ENCODE measurements around the gene STRA6.

STRA6 gene

DNA sequence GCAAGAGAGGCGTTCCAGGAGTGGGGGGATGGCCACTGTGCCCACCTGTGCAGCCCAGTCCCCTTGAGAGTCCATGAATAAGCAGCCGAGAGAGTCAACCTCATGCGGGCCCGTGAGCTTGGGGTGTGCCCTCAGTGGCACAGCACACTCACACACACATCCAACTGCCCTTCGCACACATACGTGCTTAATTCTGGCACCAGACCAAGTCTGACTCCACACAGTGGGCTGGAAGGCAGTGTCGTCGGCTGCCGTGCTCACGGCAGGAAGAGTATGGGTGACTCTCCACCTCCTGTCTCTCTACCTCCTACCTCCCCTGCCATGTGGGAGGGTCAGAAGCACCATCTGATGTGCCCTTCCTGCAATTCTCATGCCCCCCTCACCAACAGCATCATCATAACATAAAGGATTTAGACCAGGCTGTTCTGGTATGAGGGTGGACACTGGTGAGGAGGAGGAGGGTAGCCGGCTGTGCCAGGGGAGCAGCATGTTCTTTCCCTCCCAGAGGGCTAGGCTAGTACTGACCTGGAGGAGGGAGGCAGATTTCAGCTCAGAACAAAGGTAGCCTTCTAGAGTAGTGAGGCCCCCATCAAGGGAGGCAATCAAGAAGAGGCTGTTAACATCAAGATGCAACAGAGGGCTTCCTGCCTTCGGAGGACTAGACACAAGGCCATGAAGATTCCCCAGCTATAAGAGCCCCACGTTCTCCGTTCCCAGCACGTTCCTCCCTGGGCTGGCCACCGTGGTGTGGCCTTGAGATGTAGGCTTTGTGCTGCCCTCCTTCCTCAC is 5.3 kb upstream of the STRA6 start:
- no peak for DNase-seq

DNA sequence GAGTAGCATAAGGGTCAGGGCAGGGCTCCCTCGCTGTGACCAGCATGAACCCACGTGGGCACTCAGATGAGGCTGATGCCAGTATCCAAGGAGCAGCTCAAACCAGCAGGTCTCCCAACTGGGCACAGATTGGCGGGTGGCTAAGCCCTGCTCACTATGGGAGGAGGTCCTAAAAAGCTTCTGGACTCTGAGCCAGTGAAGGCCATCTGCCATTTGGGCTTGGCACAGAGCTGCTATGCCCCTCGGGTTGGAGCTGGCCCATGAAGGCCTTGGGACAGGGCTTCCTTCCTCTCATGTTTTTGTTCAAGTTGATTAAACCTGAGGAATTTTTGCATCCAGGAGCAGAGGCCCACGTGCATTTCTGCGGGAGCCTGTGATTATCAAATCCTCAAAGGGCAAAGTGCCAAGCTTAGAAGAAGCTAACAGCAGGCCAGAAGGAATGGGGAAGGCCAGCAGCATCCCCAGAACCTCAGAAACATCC is 4.3 kb upstream of the STRA6 start:
- no peak for DNase-seq

DNA sequence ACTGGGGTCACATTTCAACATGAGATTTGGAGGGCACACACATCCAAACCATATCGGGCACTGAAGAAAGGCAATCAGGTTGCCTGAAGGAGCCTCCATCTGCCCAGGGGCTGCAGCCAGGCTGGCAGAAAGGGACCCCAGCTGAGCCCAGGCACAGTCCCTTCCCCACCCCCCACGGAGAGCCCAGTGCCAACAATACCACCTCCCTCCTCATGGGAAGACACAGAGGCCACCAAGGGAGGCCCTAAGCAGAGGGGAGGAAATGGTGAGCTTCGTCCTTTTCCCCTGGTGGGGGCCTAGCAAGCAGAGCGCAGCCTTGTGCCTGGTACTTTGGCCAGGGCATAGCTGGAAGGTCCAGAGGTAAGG is 3.0 kb upstream of the STRA6 start:
- DNase-seq: no peak

DNA sequence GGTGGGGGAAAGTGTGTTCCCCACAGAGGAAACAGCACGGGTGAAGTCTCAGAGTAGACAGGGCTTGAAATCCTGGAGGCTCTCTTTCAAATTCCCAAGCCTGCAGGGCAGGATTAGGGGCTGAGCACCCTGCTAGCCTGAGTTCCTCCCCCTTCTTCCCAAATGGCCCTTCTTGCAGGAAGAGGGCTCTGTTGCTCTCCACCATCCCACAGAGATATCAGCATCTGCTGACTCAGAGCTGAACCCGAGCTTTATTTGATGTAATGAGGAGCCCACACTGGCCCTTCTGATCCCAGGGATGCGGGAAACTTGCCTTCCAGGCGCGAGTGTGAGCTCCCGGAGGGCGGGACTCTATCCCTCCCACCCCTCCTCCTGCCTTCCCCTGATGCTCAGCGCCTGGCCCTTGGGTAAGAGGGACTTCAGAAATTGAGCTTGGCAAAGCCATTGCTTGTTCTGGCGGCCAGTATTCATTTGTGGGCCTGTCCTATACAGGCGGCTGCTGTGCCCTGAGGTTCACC is 1.4 kb upstream of the STRA6 start:
- DNase-seq: no peak

DNA sequence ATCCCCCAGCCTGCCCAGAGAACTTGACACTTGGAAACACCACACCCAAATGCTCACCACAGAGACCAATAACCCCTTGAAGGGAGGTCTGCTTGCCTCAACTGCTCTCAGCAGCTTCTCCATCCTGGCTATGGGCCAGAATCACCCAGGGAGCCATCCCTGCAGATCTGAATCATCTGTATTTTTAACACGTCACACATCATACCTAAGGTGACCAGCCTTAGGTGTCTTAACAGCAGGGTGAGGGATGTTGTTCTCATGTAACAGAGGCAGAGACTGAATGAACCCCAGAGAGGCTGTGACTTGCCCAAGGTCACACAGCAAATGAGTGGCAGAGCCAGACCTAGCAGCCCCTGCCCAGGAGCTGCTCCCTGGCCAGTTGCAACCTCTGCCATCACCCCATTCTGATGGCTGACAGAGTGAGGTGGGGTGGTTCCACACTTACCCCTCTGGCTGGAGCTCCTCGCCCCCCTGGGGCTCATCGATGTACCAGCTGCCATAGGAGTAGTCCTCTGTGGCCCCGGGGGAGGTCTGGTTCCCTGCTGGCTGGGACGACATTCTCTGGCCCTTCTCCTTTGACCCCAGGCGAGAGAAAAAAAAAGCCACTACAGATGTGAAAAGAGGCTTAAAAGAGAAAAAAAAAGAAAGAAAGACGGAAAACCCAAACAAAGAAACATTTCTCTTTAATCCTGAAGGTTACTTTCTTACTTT is 722 bp downstream of the STRA6 start:
- DNase-seq: no peak

DNA sequence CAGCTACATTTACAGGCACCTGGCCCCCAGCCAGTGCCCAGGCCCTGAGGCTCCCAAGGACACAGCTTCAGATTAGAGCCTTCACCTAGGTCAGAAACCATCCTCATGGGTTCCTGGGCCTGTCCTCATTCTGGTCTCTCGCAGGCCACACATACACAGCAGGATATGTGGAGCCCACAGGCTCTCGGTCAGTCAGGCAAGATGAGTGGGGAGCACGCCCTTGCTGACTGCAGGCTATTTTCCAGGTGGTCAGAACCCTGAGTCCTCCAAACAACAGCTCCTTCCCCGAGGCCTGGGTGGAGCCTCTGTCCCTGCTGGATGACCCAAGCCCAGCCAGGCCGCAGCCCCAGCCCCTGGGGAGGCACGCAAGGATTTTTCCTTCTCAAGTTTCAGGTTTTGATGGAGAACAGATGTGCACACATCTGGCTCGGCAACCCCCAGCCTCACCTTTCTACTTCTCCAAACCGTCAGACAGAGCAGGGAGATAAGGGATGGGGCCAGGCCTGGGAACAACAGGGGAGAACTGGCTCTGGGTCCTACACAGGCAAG is 1.6 kb downstream of the STRA6 start:
- DNase-seq: no peak

DNA sequence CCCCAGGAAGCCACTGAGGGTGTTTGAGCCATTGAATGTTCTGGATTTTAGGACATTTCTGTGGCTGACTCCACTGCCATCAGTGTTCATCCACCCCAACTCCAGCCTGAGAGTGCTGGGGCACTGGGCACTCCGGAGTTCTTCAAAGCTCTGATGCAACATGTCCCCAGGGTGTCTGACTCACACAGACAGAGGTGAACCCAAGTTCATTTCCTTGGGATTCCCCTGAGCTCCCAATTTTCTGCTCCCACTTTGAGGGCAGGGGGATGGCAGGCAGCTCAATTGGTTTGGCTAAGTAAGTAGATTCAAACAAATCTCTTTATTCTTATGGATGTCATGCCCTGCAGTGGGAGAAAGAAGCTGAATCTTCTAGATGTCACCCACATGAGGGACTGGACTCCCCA is 2.2 kb downstream of the STRA6 start:
- DNase-seq: no peak

DNA sequence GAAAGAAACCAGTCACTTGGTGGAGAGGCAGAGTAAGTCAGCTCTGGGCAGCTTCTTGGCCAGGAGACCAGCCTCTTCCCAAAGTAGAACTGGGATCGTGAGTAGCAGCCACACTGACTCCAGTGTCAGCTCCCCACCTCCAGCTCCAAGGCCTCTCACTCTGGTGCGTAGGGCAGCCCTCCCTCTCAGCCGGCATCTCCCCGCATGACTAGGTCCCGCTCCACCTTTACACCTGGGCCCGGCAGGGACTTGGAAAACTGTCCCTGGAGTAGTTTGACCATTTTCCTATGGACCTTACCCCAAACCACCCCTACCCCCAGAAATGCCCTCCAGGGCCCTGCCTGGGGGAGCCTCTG is 3.3 kb downstream of the STRA6 start:
- DNase-seq: no peak

DNA sequence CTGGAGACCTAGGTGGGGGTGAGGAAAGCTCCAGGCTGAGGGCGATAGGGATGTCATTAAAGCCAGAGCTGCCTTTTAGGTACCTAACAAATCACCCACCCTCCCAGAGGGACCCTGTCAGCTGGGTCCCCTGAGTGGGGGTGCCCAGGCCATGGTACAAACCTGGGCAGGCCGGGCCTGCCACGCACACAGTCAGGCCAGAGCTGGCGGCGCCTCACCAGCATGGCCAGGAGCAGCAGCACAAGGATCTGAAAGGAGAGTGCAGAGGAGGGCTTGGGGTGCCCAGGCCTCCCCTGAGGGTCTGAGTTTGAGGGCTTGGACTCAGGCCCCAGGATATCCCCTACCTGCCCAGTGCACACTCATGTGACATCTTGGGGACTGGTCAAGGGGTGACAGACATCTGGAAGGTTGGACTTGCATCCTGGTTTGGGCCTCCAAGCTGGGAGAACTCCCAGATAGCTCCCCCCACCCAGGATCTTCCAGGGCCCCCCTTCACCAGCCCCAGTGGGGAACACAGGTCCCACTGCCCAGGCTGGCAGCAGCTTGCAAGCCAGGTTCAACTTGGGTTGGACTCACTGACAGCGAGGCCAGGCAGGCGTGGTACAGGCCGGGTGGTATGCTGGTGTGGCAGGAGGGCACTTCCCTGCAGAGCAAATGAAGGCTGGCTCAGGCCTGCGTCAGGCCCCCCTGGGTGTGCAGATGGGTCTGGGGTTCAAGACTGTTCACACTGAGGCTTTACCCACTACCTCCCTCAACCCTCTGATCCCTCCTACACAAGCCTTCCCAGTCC is 5.2 kb downstream of the STRA6 start:
- no peak for DNase-seq

DNA sequence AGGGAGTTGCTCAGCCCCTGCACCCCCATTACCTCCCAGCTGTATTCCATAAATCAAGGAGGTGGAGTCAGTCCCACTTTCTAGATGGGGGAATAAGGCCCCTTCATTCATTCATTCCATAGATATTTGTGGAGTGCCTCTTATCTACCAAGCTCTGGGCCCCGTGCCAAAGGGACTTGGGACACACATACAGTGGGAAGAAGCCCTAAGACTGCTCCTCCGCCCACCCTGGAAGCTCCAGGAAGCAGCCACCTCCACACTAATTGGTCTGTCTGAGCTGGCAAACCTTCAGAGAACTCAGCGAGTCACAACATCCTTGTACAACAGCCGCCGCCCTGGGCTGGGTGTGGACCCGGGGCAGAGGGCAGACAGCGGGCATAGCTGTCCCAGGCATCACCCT is 6.4 kb downstream of the STRA6 start:
- DNase-seq: no peak

DNA sequence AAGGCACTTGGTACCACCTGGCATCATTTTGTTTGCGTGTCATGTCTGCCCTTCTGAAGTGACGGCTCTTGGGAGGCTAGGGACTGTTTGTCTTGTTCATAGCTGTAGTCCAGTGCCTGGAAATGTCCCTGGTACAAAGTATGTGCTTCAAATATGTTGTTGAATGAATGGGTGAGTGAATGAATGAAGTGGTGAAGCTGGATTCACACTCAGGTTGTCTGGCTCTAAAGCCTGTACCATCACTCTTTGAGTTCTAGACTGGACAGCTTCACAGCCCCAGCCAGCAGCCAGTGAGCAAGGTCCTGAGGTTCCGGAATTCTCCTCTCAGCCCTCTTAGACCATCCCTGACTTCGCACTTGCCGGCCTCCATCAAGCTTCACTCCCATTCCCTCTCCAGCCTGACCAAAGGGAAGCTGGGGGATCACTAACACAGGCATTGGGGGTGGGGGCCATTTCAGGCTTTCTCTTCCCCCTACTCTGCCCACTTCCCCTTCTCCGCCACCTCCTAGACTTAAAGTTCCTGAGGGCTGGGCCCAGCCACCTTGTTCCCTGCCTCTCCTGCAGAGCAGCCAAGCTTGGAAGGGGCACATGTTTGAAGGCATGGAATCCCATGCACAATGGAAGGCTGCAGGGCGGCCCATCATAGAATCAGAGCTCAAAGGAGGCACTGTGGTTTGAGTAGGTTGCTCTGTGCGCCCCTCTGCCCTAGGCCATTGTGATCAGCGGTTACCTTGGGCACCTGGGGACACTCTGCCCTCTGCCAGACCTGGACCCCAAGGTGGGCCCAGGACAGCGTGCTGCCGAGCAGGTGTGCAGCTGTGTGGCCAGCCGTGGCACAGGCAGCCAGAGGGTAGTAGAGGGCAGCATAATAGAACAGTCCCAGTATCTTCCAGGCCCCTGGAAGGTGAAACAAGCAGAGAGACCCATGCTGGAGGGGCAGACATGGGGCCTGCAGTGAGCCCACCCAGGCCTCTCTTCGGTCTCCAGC is 7.7 kb downstream of the STRA6 start:
- DNase-seq: no peak

DNA sequence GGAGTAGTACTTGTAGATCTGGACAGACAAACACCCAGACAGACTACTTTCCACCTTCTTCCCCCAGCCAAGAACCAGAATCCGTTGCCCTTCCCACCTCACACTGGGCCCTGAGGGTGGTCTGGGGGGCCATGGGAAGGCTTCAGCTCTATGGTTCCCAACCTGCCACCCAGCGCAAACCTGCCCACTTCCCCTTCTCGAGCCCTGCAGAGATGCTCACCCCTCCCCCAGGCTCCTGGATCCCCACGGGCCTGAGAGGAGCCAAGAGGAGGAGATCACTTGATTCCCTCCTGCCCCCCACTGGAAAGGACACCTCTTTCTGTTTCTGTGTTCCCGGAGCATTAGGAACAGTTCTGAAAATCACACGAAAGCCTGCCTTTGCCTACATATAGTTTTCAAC is 8.7 kb downstream of the STRA6 start:
- DNase-seq: no peak

DNA sequence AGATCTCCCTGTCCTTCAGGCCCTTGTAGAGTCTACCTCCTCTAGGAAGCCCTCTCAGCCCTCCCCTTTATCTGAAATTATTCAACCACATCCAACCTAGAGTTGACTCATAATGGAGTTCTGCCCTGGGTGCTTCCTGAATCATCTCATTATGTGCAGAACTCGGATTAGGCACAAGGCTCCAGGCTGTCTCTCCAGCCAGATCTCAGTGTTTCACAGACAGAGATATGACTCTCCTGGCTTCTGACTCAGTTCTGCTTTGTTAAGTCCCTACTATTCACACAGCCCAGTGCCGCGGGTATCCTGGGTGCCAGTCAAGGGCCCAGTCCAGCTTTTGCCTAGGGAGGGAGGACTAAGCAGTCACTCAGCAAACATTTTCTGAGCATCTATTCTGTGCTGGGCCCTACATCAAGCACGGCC is 9.3 kb downstream of the STRA6 start:
- DNase-seq: no peak

DNA sequence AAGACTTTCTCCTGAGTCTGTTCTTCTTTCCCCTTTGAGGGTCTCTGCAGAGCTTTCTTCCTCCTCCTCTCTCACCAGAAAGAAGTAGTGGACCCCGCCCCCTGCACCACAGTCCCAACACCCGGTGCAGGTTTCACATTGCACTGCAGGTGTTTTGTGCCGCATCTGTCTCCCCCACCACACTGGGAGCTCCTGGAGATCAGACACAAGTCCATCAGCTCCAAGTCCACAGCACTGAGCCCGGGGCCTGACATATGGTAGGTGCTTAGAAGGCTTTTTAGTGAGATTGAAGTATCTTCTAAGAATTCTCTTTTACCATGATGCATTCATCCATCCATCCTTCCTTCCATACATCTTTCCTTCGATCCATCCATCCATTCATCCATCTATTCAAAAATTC is 9.8 kb downstream of the STRA6 start:
- no peak for DNase-seq

DNA sequence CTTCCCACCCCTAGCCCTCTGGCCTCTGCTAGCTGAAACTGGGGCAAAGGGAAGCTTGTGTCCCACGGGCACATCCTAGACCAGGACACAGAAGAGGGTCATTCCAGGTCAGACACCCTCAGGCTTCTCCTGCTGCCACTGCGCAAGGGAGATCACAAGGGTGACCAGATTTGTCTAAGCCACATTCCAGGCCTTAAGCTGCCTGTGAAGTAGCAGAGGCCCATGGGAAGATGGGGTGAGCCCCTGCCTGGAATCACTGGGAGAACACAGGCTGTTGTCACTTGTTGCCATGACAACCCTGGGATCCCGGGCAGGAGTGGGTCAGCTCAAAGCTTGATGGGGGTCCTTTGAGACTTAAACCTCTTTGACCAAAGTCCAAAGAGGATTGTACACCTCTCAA is 10.8 kb downstream of the STRA6 start:
- DNase-seq: no peak

DNA sequence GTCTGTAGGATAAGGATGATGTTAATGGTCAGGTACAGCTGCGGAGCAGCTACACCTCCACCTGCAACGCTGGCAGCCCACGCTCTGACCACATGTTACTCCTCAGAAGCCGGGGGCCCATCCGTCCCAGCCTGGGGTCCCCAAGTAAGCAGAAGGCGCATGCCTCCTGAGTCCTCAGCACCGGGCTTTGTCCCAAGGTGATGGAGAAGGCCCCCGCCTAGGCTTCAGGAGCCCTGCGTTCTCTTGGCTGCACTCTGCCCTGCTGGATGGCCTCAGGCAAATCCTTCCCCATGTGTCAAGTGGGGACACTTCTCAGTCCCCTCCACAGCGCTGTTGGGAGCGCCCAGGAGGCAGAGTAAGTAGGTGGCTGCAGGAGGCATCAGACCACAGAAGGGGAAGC is 14.4 kb downstream of the STRA6 start:
- DNase-seq: no peak

DNA sequence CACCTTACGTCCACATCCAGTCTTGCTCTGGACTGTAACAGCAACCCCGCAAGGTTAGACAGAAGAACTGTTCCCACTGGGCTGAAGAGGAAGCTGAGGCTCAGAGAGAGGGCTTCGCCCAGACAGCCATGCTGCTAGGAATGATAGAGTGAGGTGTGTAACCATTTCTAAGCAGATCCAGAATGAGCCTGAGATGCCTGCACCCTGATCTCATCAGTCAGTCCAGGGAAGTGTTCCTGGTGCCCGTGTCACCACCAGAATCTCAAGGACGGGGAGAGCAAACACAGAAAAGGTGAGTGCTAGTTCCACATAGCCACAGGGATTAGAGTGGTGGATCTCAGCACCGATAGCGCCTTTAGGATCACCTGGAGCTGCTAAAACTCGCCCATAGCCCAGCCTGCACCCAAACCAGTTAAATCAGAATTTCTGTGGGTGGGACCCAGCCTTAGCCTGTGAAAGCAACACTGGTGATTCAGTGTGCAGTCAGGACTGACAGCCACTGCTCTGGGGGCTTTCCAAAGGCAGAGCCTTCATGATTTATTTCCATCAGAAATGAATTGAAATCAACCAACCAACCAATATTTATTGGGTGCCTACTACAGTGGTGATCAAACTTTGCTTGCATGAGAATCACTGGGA is 16.8 kb downstream of the STRA6 start:
- no peak for DNase-seq

DNA sequence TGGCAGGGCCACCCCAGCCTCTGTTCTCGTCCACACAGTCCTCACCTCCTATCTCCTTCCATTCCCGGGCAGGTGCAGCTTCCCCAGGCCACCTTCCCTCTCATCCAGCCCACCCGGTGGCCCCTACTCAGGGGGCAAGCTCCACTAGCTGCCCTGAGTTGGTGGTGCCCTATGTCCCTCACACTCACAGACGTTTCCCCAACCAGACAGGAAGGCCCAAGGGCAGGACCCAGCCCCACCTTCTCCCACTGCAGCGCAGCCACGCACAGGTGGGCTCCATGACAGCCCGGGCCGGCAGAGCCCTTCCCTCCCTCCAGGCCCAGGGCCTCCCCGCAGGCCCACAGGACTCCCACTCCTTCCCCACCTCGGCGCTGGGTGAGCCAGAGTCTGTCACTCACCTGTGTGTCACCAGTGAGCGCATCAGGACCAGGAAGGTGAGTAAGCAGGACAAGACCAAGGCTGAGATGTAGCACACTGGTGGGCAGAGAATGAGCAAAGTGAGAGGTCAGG is 17.9 kb downstream of the STRA6 start:
- DNase-seq: no peak

DNA sequence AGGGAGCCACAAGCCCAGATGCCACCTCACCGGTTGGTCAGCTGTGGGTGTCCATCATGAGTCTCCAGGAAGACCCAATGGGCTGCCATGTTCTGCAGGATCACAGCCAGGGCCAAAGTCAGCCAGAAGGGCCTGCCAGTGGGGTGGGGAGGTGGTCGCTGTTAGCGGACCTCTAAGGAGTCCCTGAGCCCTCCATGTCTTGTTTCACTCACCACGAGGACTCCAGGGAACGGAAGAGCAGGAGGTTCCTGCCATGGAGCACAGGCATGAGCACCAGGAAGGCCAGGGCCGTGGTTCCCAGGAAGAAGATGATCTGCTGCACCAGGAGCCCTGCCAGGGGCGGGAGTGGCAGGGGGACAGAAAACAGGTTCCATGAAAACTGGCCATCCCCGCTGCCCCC is 20.5 kb downstream of the STRA6 start:
- DNase-seq: no peak

DNA sequence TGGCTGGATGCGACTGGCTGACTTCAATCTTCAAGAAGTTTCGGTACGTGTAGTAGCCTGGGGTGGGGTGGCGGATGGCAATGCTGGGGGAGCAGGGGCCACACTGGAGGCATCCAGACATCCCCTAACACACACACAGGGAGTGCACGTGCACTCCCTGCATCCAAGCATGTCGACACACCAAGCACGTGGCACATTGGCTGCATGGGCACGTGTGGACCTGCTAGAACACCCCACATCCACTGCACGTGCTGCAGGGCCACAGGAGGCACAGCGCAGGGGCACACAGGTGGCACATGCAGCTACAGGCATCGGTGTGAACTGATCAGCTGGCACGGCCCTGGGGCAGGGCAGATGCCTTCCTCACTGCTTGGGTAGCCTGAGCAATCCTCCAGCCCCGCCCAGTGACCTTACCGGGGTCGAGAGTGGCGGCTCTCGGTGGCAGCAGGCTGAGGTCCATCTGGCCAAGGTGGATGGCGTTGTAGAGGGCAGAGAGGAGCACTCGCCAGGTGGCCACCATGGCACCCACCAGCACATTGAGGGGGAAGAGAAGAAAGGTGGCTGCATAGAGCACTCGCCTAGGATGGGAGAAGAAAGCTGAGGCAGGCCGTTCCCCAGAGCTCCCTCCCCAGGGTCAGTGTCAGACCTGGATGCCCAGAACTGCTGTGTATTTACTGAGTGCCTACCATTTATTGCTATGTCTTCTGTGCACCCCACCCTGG is 21.5 kb downstream of the STRA6 start:
- no peak for DNase-seq
